ENCODE data around the gene MYO1D.

- no peak for TF ChIP-seq CTCF (IDR thresholded peaks at IDR 0.05)
- TF ChIP-seq POLR2A (IDR thresholded peaks at IDR 0.05): no peak
Measured at GRCh38 chr17:32805029-32805976, 71.6 kb downstream of the MYO1D start.
